ENCODE data around the gene IL17RB. TPM values are rescaled to one million over a fixed set of nuclear protein-coding genes. Genes with fewer than 3 reads are reported as not detected.

Gene IL17RB
- total and polyA plus RNA-seq, 2 of the 8 experiments (the other 6 are each of a cell fraction or from before 2014, with no cell fraction given): 7.0 to 24.6 TPM

GRCh38 chr3:53899750-53900149 lies 53.4 kb downstream of the IL17RB start:
- H2AK5ac ChIP-seq (ENCODE audit: low read depth, low read length): no peak overlapping the region
- CTCF ChIA-PET (ENCODE audit: partially characterized antibody): interaction anchor here (1.1 kb wide), 1 partner anchor 10 kb away, joined by 5 read pairs; no protein-coding TSS in a partner anchor
- no peak overlapping the region for H2BK20ac ChIP-seq (ENCODE audit: low read length)
- no peak overlapping the region for H3K27ac ChIP-seq (ENCODE audit: low read depth, low read length)
- H2AFZ ChIP-seq (ENCODE audit: low read length): peak overlapping the region; percentile 3; the same call in 1 of the 2 replicates
- 73% methylated on average over 2 of the region's 2 CpGs; no CpG with 5 or more reads in 1 of the 2 experiments for WGBS, 2 experiments (ENCODE audit: extremely low coverage in 1 of 2, insufficient coverage in 1 of 2, insufficient read length in 1 of 2, insufficient replicate concordance in 2 of 2, low coverage in 1 of 2, low lambda C conversion rate in 2 of 2, missing lambda C conversion rate in 1 of 2)
- no peak overlapping the region for H2BK5ac ChIP-seq (ENCODE audit: low read depth, low read length)
- no peaks in the 10 kb centered on the region for H3K79me1 ChIP-seq (ENCODE audit: low read depth, low read length)
- no peaks in the 10 kb centered on the region for H3K79me2 ChIP-seq (ENCODE audit: control insufficient read depth in 1 of 2, insufficient read depth in 2 of 2, low read length in 2 of 2)
- no peaks in the 10 kb centered on the region for H3K36me3 ChIP-seq (ENCODE audit: control insufficient read depth in 2 of 4, insufficient read depth in 4 of 4, low read length in 3 of 4)
- H3K27me3 ChIP-seq (replicated peaks in 1 of 4; ENCODE audit: control insufficient read depth in 3 of 4, extremely low read depth in 1 of 4, insufficient read depth in 3 of 4, low read length in 3 of 4): peaks cover 0 to 3% (median under 1%) of the 10 kb centered on the region in 4 experiments; a peak in 3 of 7 replicates
- H3K4me1 ChIP-seq (replicated peaks in 1 of 4; ENCODE audit: control insufficient read depth in 3 of 4, insufficient read depth in 4 of 4, low read length in 3 of 4): no peaks in the 10 kb centered on the region
- no peak overlapping the region for H3K18ac ChIP-seq (ENCODE audit: extremely low read depth, low read length)
- H2BK12ac ChIP-seq (ENCODE audit: low read depth, low read length): no peak overlapping the region
- no peak overlapping the region for H2BK15ac ChIP-seq (ENCODE audit: low read length)
- FAIRE-seq: no peak
- H4K20me1 ChIP-seq (replicated peaks in 1 of 2; ENCODE audit: control insufficient read depth in 1 of 2, insufficient read depth in 2 of 2, low read length in 2 of 2): no peaks in the 10 kb centered on the region
- no peaks in the 10 kb centered on the region for H3K9me3 ChIP-seq (ENCODE audit: insufficient read depth in 2 of 2, low read depth in 1 of 2, low read length in 1 of 2)
- no peak overlapping the region for H2BK120ac ChIP-seq (replicated peaks; ENCODE audit: low read depth, low read length)
- POLR2A ChIA-PET (ENCODE audit: partially characterized antibody): interaction anchor here (1.2 kb wide), 1 partner anchor 8 kb away, joined by 6 read pairs; the partner anchor contains the start of gene SELENOK
- H4K5ac ChIP-seq (ENCODE audit: insufficient read length, low read depth, low read length): no peak overlapping the region
- H4K8ac ChIP-seq (ENCODE audit: extremely low read depth, insufficient read depth, low read length): no peak overlapping the region
- no peak overlapping the region for H3K14ac ChIP-seq (ENCODE audit: insufficient read length)
- H4K91ac ChIP-seq (replicated peaks; ENCODE audit: insufficient read length, low read length): no peak overlapping the region
- no peak overlapping the region for H3K4ac ChIP-seq (replicated peaks; ENCODE audit: insufficient read length, low read depth, low read length)
- no peak for DNase-seq (ENCODE audit: low read depth in 1 of 2, low spot score in 2 of 2)
- no peak overlapping the region for H3K9ac ChIP-seq (replicated peaks in 1 of 4; ENCODE audit: extremely low read depth in 1 of 4, low read depth in 3 of 4, low read length in 3 of 4)
- no peak overlapping the region for H3K4me3 ChIP-seq (ENCODE audit: extremely low read depth in 1 of 4, insufficient read depth in 2 of 4, low read depth in 3 of 4, low read length in 4 of 4)
- no peaks in the 10 kb centered on the region for H3K23me2 ChIP-seq (ENCODE audit: low read depth, low read length)
- no peak overlapping the region for H3K4me2 ChIP-seq (ENCODE audit: insufficient read depth in 1 of 2, low read depth in 2 of 2, low read length in 2 of 2)
- H3K23ac ChIP-seq (ENCODE audit: insufficient read length): no peak overlapping the region
- no peak overlapping the region for H3K56ac ChIP-seq (replicated peaks; ENCODE audit: insufficient read length, low read depth, low read length)
- TF ChIP-seq CEBPB (IDR thresholded peaks at IDR 0.05; ENCODE audit: low read depth, low read length) (no peak), SUZ12 (IDR thresholded peaks at IDR 0.05; ENCODE audit: low read length) (no peak), KDM1A (IDR thresholded peaks at IDR 0.05; ENCODE audit: borderline replicate concordance, low read length) (no peak), SAP30 (IDR thresholded peaks at IDR 0.05; ENCODE audit: insufficient read depth, insufficient replicate concordance, low read length) (no peak), E2F6 (IDR thresholded peaks at IDR 0.05) (no peak), CHD2 (IDR thresholded peaks at IDR 0.05; ENCODE audit: low read length) (no peak), GTF2F1 (IDR thresholded peaks at IDR 0.05; ENCODE audit: borderline replicate concordance, low read depth, low read length) (no peak), EP300 (IDR thresholded peaks at IDR 0.05; ENCODE audit: borderline replicate concordance in 1 of 2, low read depth in 2 of 2, low read length in 2 of 2) (no peak), SP4 (IDR thresholded peaks at IDR 0.05; ENCODE audit: low read length) (no peak), HDAC6 (IDR thresholded peaks at IDR 0.05; ENCODE audit: low read depth, low read length) (no peak), POU5F1 (IDR thresholded peaks at IDR 0.05; ENCODE audit: low read depth, low read length) (no peak), SIRT6 (IDR thresholded peaks at IDR 0.05; ENCODE audit: low read length) (no peak), MAX (IDR thresholded peaks at IDR 0.05) (no peak), RBBP5 (IDR thresholded peaks at IDR 0.05; ENCODE audit: borderline replicate concordance, low read depth, low read length) (no peak)
